ENCODE results near the gene TMEM63A.
"Not testable (repeated sequence)": the region's sequence is repeated elsewhere in the genome, so short reads cannot be mapped to it uniquely, and the experiment has no call there.

Gene TMEM63A

DNA sequence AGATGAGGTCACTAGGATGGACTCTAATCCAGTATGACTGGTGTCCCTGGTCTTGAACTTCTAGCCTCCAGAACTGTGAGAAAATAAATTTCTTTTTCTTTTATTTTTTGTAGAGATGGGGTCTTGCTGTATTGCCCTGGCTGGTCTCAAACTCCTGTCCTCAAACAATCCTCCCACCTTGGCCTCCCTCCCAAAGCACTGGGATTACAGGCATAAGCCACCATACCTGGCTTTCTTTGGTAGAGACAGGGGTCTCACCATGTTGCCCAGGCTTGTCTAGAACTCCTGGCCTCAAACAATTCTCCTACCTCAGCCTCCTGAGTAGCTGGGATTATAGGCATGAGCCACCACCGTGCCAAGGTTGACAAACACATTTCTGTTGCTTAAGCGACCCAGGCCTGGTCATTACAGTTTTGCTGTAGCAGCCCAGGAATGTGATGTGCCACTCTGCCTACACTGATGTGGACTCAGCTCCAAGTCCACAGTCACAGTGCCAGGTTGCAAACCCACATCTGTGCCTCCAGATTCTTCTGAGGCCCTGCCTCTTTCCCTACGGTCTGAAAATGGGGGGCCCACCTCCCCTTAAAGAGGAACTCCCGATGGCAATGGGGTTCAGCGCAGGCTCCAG lies 25.9 kb upstream of the TMEM63A start:
- DNase-seq = no peak

DNA sequence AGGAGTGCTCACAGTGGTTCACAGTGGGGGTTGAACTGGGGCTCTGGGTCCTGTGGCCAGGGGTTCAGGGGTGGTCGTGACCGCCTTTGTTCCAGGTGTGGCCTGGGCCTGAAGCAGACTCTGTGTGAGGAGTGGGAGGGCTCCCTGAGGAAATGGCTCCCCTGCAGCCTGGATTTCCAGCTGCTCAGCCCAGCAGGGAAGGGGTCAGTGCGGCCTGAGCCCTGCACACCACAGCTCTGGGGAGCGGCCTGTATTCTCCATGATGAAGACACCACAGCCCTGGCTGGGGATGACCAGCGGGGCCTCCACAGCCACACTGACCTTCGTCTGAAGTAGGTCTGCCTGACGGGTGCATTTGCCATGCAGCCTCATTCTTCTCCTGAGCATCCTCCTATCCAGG lies 25.2 kb upstream of the TMEM63A start:
- no peak for DNase-seq

DNA sequence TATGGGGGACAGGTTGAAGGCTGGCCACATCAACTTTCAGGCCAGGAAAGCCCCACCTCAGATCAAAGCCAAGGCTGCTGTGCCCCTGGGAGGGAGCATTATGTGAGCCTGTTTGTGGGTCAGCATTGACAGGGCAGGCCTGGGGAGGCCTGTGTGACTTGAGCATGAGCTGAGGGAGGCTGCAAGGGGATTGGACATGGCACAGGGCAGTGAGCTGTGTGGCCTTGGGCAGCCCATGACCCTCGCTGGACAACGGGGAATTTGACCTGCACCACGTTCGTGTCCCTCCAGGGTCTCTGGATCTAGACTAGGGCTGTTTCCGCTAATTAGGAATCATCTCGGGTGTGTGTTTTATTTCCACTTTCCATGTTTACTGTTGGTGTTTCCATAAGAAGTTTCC lies 24.3 kb upstream of the TMEM63A start:
- no peak for DNase-seq

DNA sequence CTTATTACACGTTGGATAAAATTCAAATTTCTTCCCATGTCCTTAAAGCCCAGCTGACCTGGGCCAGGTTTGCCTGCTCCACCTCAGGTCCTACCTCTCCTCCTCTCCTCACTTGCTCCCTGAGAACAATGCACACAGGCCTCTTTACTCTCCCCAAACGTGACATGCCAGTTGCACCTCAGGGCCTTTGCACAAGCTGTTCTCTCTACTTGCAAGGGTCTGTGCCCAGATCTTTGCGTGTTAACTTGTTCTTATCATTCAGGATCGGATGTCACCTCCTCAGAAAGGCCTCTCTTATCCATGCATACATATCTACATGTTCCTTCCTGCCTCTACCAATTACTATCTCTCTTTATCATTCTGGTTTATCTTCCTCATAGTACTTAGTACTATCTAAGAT lies 21.4 kb upstream of the TMEM63A start:
- DNase-seq = no peak

DNA sequence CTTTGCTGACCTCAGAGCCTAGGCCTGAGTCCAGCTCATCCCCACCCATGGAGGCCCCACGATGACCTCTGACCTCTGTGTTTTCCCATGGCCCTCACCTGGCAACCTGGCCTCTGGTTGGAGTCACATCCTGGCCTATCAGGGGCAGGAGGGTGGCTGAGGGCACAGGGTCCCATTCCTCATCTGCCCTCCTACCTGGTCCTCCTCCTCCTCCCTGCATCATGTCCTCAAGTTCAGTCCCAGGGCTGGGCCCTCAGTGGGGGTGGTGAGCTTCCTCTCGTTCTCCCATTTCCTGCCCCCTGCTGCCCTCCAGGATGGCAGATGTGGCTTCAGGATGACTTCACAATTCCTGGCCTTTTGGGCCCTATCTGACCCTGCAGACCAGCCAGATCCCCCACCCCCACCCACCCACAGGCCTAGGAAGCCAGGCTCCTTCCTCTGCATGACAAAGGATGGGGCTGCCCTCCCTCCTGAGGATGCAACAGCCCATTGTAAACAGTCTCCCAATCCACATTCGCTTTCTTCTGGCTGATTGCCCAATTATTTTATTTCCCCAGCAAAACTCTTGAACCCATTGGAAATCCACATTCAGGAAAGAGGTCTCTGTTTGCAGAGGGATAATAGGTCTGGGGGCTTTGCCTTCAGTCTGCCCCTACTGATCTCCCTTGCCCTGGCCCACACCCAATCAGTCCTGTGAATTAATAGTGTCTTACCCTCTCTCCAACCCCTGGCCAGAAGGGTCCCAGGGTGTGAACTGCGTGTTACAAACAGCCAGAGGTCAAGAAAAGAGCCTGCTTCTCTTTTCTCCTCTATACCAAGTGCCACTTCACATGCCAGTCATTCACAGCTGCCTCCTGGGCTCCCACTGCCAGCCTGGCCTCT lies 17.1 kb upstream of the TMEM63A start:
- DNase-seq = no peak

DNA sequence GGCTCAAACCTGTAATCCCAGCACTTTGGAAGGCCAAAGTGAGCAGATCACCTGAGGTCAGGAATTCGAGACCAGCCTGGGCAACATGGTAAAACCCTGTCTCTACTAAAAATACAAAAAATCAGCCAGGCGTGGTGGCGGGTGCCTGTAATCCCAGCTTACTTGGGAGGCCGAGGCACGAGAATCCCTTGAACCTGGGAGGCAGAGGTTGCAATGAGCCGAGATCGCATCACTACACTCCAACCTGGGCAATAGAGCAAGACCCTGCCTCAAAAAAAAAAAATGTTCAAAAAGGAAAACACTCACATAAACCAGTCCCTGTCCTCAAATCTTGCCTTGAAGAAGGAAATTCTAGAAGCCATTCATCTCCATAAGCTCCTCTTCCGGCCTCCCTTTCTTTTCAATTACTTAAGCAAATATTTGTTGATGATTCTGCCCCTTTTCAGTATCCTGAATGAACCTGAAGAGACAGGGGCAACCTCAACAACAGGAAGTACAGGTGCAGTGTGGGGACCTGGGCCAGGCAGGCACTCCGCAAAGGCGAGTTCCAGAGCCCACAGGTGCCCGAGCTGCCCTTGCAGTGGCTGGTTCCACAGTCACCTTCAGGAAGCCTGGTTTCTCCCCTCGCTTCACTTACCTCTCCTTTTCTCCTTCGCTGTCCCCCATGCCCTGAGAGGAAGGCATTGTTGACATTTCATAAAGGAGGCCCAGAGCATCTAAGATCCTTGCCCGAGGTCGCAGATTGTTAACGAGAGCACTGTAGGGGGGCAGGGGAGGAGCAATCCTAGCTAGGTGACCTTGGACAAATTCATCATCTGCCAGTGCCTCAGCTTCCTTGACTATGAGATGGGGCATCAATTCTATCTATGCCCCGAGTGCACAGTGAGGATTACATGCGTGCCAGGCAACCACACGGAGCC lies 15.7 kb upstream of the TMEM63A start:
- no peak for DNase-seq

DNA sequence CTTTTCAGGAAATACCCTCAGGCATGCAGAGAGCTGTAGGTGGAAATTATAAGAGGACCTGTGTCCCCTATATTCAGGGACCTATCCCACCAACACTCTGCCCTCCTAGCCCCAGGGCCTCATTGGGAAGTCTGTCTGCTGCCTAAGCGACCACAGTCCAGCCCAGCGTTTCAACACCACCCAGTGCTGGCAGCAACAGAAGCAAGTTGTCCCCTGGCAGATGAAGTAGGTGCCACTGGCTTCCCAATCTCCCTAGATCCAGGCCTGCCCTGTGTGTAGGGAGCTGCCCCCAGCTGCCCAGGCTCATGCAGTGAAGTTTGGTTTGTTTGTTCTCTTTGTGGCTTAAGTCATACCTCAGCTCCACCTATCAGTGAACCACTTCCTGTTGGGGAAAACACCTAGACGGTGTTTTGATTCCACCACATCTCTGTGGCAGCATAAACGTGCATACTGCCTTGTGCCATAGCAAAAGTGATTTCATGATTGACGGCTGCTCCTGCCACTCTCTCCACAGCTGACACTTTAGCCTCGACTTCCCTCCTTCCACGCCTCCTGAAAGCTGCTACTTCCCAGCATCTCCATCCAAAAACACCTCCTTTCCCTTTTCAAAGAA lies 14.9 kb upstream of the TMEM63A start:
- DNase-seq = no peak

DNA sequence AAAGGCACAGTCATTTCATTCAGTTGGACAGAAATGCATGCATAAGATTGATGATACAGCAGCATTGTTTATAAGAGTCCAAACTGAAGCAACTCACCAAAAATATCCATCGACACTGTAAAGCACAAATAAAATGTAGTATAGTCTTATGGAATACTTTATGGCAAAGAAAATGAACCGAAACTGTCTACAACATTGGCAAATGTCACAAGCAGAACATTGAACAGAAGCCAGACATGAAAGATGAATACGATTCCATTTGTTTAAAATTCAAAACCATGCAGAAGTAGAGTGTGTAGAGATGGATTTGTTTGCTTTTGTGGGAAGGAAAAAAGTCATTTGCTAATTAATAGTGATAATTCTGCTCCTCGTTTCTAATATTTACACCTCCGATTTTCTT lies 14.3 kb upstream of the TMEM63A start:
- no peak for DNase-seq

DNA sequence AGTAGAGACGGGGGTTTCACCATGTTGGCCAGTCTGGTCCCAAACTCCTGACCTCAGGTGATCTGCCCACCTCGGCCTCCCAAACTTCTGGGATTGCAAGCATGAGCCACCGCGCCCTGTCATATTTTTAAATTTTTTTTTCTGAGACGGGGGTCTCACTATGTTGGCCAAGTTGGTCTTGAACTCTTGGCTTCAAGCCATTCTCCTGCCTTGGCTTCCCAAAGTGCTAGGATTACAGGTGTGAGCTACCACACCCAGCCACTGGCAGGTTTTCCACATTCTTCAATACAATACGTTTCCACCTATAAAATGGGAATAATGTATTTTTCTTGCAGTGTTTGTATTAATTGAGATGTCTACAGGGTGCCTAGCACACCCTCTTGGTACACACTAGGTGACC lies 10.1 kb upstream of the TMEM63A start:
- no peak for DNase-seq

DNA sequence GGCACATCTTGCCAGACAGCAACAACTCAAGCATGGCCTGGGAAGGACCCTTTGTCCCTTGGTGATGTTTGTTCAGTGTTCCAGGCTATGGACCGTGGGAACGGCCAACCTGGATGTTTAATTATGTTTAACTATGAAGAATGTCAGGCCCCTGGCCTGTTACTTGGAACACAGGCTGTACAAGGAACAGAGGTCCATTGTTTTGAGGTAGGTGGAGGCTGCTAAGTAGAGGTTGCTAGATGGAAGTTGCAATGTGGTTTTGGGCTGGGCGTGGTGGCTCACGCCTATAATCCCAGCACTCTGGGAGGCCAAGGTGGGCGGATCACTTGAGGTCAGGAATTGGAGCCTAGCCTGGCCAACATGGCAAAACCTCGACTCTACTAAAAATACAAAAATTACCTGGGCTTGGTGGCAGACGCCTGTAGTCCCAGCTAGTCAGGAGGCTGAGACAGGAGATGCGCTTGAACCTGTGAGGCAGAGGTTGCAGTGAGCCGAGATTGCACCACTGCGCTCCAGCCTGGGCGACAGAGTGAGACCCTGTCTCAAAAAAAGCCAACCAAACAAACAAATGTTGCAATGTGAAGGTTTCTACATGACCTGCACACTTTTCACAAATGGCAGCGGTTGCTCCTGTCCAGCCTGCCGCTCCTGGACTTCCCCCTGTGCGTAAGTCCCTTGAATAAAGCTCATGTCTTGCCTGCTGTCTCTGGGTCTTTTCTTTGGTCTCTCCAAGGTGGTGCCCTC lies 9.2 kb upstream of the TMEM63A start:
- DNase-seq = no peak

DNA sequence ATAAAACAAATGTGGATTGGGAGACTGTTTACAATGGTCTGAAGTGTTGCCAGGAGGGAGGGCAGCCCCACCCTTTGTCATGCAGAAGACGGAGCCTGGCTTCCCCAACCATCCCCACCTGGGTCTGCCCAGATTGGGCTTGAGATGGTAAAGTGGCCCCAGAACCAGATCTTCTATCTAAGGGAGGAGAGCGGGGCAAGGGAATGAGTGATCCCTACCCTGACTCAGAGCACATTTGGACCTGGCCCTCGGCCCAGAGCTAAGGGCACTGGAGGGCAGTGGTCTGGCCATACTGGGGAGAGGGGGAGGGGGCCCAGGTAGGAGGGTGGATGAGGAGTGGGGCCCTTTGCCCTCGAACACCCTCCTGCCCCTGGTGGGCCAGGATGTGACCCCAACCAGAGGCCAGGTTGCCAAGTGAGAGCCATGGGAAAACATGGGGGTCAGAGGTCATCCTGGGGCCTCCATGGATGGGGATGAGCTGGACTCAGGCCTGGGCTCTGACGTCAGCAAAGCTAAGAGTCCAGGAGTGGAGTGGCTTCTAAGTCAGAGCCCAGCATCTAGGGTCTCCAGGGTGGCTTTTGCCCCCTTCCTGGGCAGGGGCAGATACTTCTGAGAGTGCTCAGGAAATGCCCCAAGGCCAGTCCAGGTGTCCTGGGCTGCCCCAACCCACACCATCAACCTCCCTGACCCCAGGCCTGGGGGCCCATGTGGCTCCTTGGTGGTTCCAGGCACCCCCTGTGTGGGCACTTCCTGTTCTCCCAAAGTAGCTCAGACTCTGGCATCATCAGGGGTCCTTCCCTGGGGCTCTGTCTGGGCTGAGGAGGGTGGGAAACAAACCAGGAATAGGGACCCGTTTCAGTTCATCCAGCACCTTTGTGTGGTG lies 8.4 kb upstream of the TMEM63A start:
- DNase-seq = no peak

DNA sequence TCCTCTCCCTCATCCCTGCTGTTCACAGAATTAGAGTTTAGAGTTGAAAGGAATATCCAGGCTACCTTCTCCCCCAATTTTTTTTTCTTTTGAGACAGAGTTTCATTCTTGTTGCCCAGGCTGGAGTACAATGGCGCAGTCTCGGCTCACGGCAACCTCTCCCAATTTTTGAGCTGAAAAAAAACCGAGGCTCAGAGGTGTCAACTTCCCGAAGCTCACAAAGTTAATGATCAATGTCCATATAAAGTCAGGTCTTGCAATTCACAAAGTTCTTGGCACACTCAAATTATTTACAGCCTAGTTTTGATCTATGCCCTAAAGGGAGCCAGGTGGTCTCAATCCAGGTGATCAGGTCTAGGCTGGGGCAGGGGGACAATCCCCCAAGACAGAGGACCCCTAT lies 7.6 kb upstream of the TMEM63A start:
- DNase-seq = no peak

DNA sequence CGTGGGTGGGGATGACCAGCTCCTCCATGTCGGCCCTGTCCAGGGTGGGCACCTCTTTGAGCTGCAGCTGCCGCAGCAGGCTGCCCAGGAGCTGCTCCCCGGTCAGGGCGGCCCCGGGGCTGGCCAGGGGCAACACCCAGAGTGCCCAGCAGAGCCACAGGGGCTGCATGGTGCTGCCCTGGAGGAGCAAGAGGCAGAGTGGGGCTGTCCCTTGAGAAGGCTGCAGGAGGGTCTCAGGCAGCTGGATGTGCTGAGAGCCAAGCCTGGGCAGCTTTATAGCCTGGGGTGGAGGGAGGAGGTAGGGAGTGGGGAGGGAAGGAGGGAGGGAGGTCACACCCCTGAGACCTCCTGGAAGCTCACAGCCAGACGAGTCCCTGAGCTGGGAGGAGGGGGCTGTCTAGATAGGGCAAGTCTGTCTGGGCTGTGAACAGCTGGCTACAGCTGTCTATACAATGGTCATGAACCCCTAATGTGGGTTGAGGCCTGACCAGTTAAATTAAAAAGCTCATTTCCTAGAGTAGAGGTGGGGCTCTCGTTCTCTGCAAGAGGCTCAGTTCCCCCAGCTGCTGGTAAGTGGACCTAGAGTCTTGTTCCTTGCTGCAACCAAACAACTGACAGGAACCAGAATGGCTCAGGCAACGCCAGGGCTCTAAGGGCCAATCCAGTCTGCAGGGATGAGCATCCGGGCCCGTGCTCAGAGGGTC lies 6.9 kb upstream of the TMEM63A start, which contains the start of gene LEFTY1:
TSS of gene LEFTY1 (minus strand) at position 249 of the 704 bp plus-strand sequence. CDS start at position 169, 80 bp downstream.
- no peak for DNase-seq

DNA sequence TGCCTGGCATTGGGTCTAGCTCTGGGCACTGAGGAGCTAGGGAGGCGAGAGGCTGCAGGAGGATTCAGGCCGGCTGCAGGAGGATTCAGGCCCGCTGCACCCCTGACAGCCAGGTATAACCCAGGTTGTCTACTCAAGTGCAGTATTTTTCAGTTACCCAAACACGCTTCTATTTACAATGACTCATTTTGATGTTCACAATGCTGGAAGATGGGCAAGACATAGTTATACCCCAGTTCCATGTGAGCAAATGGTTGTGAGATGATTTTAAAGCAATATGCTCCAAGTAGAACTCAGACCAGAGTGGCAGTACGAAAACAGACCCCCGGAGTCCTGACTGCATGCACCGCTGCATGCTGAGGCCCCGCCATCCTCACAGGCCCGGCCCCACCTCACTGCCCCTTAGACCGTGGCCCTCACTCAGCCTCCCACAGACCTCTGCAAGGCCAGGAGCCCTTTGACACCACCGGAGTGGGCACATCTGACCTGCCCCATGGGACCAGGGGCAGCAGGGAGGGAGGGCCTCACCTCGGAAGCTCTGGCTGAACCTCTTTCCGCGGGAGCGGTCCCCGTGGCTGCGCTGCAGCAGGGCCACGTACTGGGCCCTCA lies 6.2 kb upstream of the TMEM63A start:
- DNase-seq = no peak

DNA sequence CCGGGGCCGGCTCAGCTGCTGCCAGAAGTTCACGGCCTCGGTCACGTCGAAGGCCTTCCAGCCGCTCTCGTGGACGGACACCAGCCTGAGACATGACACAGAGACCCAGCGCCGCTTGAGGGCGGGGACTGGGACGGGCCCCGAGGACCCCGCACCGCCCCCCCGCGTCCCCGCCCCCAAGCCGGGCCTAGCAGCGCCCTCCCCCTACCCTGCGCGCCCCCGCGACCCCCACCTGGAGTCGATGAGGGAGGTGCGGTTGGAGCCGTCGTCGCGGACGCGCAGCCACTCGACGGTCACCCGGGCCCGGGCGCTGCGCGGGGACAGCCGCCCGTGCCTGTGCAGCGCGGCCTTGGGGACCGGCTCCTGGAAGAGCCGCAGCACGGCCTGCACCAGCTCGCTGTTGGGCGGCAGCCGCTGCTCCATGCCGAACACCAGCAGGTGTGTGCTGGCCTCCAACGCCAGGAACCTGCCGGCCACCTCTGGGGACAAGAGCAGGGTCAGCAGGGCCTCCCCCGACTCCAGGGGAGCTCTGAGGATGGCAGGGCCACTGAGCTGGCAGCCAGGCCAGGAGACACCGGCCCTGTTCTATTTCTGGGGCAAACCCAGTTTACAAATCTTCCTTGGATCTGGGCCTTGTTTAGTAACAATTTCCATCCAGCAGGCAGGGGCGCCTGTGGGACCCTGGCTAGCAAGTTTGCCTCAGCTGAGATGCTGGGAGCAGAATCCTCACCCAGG lies 5.5 kb upstream of the TMEM63A start:
- DNase-seq = not testable (repeated sequence)

DNA sequence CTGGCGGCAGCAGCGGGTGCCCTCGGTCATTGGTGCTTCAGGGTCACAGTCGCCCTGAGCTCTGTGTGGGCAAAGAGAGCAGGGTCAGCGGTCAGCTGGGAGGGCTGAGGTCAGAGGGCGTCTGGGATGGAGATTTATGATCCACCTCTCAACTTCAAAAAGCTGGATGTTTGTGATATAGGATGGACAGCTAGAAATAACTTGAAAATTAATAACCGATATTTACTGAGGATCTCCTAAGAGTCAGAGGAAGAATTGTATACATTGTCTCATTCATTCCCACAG lies 4.8 kb upstream of the TMEM63A start:
- DNase-seq = no peak

DNA sequence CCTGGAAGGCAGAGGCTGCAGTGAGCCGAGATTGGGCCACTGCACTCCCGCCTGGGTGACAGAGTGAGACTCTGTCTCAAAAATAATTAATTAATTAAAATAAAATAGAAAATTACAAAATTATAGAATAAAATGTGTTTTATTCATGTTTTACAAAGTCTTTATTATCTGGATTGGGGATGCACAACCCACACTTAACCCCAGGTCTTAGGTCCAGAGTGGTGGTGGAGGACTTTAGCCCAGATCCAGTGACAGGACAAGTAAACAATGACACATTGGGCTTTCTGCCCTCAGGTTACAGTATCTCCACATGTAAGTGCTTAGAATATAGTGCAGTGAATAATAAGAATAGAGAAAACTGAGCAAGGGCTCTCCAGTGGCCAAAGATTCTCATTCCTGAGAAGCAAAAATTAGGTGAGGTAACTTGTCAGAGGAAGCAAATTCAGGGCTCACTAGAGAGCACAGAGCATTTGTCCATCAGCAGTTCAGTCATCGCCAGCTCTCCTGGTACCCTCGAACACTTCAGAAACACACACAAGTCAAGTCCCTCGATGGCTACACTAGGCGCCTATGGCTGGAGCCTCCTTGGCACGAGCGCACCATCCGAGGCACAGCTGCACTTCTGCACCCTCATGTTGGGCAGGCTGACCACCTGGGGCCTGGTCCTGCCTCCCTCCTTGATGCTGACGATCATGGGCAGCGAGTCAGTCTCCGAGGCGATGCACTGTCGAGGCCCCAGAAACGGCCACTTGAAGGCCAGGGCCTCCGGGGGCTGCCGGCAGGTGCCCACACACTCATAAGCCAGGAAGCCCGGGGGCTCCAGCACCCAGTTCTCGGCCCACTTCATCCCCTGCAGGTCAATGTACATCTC lies 4.2 kb upstream of the TMEM63A start:
- no peak for DNase-seq

DNA sequence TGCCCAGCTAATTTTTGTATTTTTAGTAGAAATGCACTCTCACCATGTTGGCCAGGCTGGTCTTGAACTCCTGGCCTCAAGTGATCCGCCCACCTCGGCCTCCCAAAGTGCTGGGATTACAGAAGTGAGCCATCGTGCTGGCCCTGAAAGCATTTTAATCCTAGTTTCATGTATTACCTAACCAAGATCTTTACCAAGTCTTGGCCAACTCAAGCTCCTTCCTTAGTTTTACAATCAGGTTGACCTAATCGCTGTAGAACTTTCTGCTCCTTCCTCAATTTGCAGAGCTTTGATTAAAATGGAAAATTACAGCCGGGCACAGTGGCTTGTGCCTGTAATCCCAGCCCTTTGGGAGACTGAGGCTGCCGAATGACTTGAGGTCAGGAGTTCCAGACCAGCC lies 3.2 kb upstream of the TMEM63A start:
- DNase-seq = no peak

Measured in NCI-H1105 treated with DMSO at 0.1 percent for 48 hours (cell line).